Middle frontal gyrus (tissue), 1 donor: ENCODE measurements around the gene TTC27.
A peak's percentile ranks its signal among the peaks of the same experiment; 100 is the strongest.
"Not testable (repeated sequence)": the region's sequence is repeated elsewhere in the genome, so short reads cannot be mapped to it uniquely, and the experiment has no call there.

Experiments
- DNase-seq: peaks from one replicate; pipeline ENCODE4 v3.0.0-alpha.2; 2015; ENCODE audit warnings: low spot score; ENCODE audit errors: extremely low spot score

Gene TTC27

GRCh38 chr2:32627814-32628579 is at the start of gene TTC27:
Gene TTC27, plus strand, starts transcription at chr2:32628050. Its CDS starts 243 bp downstream, at chr2:32628293.
- peak; percentile 89 for DNase-seq

- no peak for DNase-seq
These were observed 36.0 kb upstream of the TTC27 start for GRCh38 chr2:32591669-32592463.

GRCh38 chr2:32594573-32594972 is 33.3 kb upstream of the TTC27 start:
- DNase-seq, result no peak

GRCh38 chr2:32611366-32611765 is 16.5 kb upstream of the TTC27 start:
- DNase-seq, result no peak

- DNase-seq, result no peak
These were observed 16.1 kb upstream of the TTC27 start for GRCh38 chr2:32611771-32612170.

- no peak for DNase-seq
These were observed 13.8 kb upstream of the TTC27 start for GRCh38 chr2:32614084-32614483.

- no peak for DNase-seq
These were observed 10.2 kb upstream of the TTC27 start for GRCh38 chr2:32617599-32618189.

GRCh38 chr2:32622570-32623310 is 5.1 kb upstream of the TTC27 start:
- no peak for DNase-seq

- DNase-seq, result no peak
These were observed 4.5 kb upstream of the TTC27 start for GRCh38 chr2:32623311-32623706.

- DNase-seq, result no peak
These were observed 3.0 kb upstream of the TTC27 start for GRCh38 chr2:32624812-32625211.

- no peak for DNase-seq
These were observed 1.1 kb upstream of the TTC27 start for GRCh38 chr2:32626639-32627221.

GRCh38 chr2:32627441-32627813 is 423 bp upstream of the TTC27 start:
- DNase-seq, result no peak

GRCh38 chr2:32632089-32632488 is 4.2 kb downstream of the TTC27 start:
- DNase-seq, result no peak

- DNase-seq, result no peak
These were observed 5.2 kb downstream of the TTC27 start for GRCh38 chr2:32633040-32633439.

GRCh38 chr2:32638548-32638947 is 10.7 kb downstream of the TTC27 start:
- not testable (repeated sequence) for DNase-seq

- DNase-seq, result no peak
These were observed 13.3 kb downstream of the TTC27 start for GRCh38 chr2:32641180-32641579.

GRCh38 chr2:32647180-32647651 is 19.4 kb downstream of the TTC27 start:
- DNase-seq, result no peak

GRCh38 chr2:32652555-32653209 is 24.8 kb downstream of the TTC27 start:
- no peak for DNase-seq

GRCh38 chr2:32656069-32656468 is 28.2 kb downstream of the TTC27 start:
- no peak for DNase-seq

GRCh38 chr2:32663864-32664263 is 36.0 kb downstream of the TTC27 start:
- no peak for DNase-seq

GRCh38 chr2:32666704-32667103 is 38.9 kb downstream of the TTC27 start:
- DNase-seq, result no peak
